GM21526 (cell line): ENCODE results near the gene HOXB9.

Experiments
- ATAC-seq: cut with Tn5 transposase; IDR thresholded peaks from one replicate; pipeline ENCODE4 v1.9.1; 2021; ENCODE audit warnings: moderate library complexity; ENCODE audit not compliant: unreplicated experiment, low FRiP score

HOXB9 gene

GRCh38 chr17:48626245-48627117 is at the start of gene HOXB9:
HOXB9 (minus strand) TSS chr17:48626358; CDS start chr17:48626269, 89 bp downstream.
- no peak for ATAC-seq

- ATAC-seq, result no peak
These were observed 46.2 kb upstream of the HOXB9 start for GRCh38 chr17:48672340-48672739.

- ATAC-seq, result no peak
These were observed 45.6 kb upstream of the HOXB9 start for GRCh38 chr17:48671697-48672171.

GRCh38 chr17:48663134-48663924 is 37.2 kb upstream of the HOXB9 start:
- ATAC-seq, result no peak

- ATAC-seq, result no peak
These were observed 29.8 kb upstream of the HOXB9 start for GRCh38 chr17:48655913-48656312.

GRCh38 chr17:48649741-48650140 is 23.6 kb upstream of the HOXB9 start:
- no peak for ATAC-seq

- ATAC-seq, result no peak
These were observed 21.7 kb upstream of the HOXB9 start for GRCh38 chr17:48647963-48648245.

- no peak for ATAC-seq
These were observed 21.2 kb upstream of the HOXB9 start for GRCh38 chr17:48647103-48647962.

GRCh38 chr17:48646183-48647102 is 20.3 kb upstream of the HOXB9 start:
- no peak for ATAC-seq

- ATAC-seq, result no peak
These were observed 19.6 kb upstream of the HOXB9 start for GRCh38 chr17:48645639-48646182.

GRCh38 chr17:48644910-48645557 is 18.9 kb upstream of the HOXB9 start:
- ATAC-seq, result no peak

GRCh38 chr17:48644159-48644558 is 18.0 kb upstream of the HOXB9 start:
- no peak for ATAC-seq

GRCh38 chr17:48643697-48644012 is 17.5 kb upstream of the HOXB9 start:
- ATAC-seq, result no peak

GRCh38 chr17:48642843-48643696 is 16.9 kb upstream of the HOXB9 start:
- ATAC-seq, result no peak

GRCh38 chr17:48642059-48642842 is 16.1 kb upstream of the HOXB9 start:
- ATAC-seq, result no peak

- ATAC-seq, result no peak
These were observed 15.4 kb upstream of the HOXB9 start for GRCh38 chr17:48641541-48642058.

- ATAC-seq, result no peak
These were observed 14.7 kb upstream of the HOXB9 start for GRCh38 chr17:48640858-48641180.
